HG02678 (cell line): ENCODE results near the gene CCL27.

Experiments
- ATAC-seq: cut with Tn5 transposase; IDR thresholded peaks from one replicate; pipeline ENCODE4 v1.9.1; 2021; ENCODE audit warnings: mild to moderate bottlenecking, moderate library complexity; ENCODE audit not compliant: unreplicated experiment

The CCL27 gene

GRCh38 chr9:34662526-34663302 is at the start of gene CCL27:
Gene CCL27 (minus strand): TSS chr9:34662657. CDS start chr9:34662633, 24 bp downstream.
- ATAC-seq: no peak

DNA sequence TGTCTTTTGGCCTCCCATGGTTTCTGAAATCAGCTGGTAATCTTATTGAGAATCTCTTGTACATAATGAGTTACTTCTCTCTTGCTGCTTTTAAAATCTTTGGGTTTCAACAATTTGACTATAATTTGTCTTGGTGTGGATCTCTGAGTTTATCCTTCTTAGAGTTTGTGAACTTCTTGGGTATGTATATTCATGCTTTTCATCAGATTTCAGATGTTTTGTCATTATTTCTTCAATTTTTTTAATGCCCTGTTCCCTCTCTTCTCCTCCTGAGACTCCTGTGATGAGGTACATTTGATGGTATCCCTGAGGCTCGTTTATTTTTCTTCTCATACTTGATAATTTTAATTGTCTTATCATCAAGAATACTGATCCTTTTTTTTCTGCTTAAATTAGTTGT is 49.7 kb upstream of the CCL27 start:
- ATAC-seq: no peak

- no peak for ATAC-seq
Observed at GRCh38 chr9:34710023-34710422, 47.6 kb upstream of the CCL27 start, which contains the start of gene CCL21. Gene CCL21 (minus strand): TSS chr9:34710136. CDS start chr9:34710066, 70 bp downstream.

GRCh38 chr9:34709196-34709978 is 46.9 kb upstream of the CCL27 start:
- no peak for ATAC-seq

DNA sequence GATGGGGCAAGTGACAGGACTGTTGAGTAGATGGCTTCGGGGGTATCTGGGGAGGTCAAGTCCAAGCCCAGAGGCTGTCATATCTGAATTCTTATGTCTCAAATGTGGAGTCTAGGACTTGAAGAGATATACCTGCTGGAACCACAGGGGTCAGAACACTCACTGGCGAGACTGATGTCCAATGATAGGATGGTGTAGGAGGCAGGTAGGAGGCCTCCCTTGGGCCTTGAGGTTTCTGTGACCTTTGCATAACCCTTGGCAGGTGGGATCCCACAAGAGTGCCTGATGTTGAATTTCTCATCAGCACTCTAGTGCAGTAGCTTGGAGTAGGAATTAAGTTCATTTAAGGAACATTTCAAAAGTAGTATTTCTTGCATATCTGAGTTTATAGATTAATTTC is 44.7 kb upstream of the CCL27 start:
- no peak for ATAC-seq

GRCh38 chr9:34701769-34702736 is 39.6 kb upstream of the CCL27 start:
- ATAC-seq: peak; percentile 77

GRCh38 chr9:34701023-34701768 is 38.7 kb upstream of the CCL27 start:
- ATAC-seq: peak; percentile 57

- ATAC-seq: no peak
Observed at GRCh38 chr9:34694811-34695210, 32.4 kb upstream of the CCL27 start.

DNA sequence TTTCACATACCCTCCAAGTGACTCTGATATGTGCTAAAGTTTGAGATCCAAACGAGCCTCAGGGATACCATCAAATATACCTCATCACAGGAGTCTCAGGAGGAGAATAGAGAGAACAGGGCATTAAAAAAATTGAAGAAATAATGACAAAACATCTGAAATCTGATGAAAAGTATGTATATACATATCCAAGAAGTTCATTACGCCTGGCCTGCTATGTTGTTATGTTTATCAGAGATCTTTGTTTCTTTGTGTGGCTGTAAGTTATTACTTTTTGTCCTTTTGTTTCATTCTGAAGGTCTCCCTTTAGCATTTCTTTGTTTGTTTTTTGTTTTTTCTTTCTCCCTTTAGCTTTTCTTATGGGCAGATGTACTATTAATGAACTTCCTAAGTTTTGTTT is 31.1 kb upstream of the CCL27 start:
- no peak for ATAC-seq

DNA sequence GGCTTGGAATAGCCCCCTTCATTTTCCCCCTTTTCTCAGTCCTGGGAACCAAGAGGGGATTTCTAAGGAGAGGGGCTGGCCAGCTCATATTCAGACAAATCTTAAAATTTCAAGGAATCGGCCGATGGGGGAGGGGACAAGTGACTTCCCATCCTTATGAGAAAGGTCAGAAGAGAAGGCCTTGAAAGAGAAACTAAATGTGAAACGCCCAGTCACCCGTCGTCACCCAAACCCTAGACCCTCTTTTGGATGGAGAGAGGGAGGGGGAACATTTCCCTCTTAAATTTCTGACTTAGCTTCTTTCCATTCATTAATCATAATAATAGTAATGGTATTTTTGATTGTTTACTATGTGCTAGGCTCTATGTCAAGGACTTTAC is 29.5 kb upstream of the CCL27 start:
- no peak for ATAC-seq

DNA sequence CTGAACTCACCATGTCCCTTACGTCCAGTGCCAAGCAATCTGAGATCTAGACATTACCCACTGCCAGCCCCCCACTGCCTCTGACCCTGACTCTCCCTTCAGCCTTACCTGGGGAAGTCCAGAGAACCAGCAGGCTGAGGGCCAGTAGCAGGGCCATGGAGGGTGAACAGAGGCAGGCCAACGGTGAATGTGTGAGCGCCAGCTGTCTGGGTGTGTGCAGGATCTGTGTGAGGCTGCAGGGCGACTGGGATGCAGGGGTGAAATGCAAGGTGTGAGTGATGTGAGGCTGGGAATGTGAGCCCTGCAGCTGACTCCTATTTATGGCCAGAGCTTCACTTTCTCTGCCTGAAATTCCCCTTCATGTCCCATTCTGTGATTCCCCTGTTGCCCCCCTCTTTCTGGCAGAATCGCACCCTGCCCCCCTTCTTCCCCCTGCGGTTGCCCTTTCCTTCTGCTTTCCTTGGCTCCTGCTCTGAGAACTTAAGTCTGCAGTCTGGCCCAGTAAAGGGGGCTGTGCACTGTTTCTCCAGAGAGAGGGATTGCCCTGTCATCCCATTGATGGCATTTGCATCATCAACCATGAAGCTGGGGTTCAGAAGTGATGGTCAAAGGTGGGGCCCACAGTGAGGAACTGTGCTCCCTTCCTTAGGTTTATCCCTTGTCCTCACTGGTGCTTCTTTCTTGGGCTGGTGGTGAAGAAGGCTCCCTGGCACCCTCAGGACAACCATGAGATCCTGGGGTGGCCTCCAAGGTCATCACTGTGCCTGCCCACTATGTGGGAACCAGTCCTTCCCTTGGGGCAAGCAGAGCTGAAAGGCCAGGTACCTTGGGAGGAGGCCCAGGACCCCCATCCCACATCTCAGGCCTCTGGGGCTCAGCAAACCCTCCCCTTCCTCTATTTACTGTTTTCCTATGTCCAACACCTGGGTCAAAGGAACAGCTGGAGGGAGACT is 28.8 kb upstream of the CCL27 start, which contains the start of gene CCL19:
Gene CCL19 (minus strand): TSS at position 294 of the 953 bp plus-strand sequence. CDS start 137 bp downstream, at position 157.
- ATAC-seq: no peak

GRCh38 chr9:34689512-34689911 is 27.1 kb upstream of the CCL27 start:
- no peak for ATAC-seq

GRCh38 chr9:34689116-34689470 is 26.6 kb upstream of the CCL27 start:
- ATAC-seq: no peak

DNA sequence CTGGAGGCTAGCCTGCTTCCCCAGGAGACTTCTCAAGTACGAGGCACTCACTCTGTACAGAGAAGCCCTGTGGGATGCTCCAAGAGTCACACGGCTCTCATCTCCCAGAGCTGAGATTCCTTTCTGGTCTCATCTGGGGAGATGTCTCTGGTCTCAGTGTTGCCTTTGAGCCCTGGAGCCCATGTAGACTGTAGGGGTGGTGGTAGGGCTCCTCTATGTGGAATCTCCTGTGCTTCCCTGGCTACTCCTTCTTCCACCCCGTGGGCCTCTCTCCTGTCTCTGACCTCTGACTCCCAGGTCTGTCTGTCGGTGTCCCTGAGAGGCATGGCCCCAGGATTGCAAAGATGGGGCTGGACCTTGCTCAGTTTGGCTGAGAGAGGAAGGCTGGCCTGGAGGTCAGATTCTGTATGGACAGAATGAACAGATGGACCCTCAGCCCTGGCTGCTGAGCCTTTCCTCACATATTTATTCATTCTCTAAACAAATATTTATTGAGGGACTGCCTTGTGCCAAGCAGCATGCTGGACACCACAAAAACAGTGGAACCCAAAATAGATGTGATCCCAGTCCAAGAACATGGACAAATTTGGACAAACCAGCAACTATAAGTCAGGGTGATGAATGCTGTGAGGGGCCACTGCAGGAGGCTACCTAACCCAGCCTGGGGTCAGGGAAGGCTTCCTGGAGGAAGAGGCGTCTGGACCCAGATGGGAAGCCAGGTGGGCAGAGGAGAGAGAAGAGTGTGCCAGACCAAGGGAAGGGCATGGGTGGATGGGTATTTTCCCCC is 26.1 kb upstream of the CCL27 start:
- ATAC-seq: no peak

- ATAC-seq: no peak
Observed at GRCh38 chr9:34687276-34688030, 25.0 kb upstream of the CCL27 start.

DNA sequence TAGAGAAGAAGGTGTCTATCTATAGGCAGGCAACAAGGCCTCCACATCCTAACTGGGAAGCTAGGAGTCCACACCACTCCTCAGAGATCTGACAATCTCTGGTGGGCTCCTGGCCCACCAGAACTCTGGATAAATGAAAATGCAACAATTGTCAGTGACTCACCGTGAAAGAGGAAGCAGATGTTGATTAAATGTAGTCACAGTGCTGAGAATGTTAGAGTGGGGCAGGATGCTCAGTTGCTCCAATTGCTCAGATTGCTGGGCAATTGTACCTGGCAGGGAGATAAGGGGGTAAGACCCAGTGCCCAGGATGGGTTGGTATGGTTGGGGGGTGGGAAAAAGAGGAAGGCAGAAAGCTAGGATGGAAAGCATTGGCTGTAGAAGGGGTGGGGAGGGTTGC is 24.3 kb upstream of the CCL27 start:
- no peak for ATAC-seq

DNA sequence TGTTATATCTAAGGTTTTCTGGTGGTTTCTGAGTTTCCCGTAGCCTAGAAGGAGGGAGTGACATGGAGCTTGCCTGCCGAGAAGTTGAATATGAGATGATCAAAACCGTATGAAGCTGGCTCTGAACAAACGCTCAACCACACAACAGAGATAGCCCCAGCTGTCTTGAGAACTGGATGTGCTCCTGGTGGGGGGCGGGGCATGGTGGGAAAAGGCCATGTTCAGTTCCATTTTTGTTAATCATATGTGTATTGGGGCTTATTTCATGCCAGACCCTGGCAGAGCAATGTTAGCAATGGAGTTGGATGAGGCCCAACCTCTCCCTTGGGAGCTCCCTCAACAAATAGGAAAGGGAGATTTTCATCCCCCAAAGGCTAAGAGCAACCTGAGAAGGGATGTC is 23.8 kb upstream of the CCL27 start:
- no peak for ATAC-seq

GRCh38 chr9:34685591-34685990 is 23.1 kb upstream of the CCL27 start:
- ATAC-seq: no peak
